Common myeloid progenitor, CD34-positive (primary cell): ENCODE results near the gene DNAH11.

ENCODE experiments used
- CTCF ChIA-PET: fragments of 350-600 bp; sonication (Branson Sonifier 250); formaldehyde crosslinking; loops from one replicate; lab custom pipeline; 2021; ENCODE audit warnings: antibody characterized with exemption; lab: Charles Lee
- POLR2A ChIA-PET: fragments of 350-600 bp; sonication (Branson Sonifier 250); formaldehyde crosslinking; loops from one replicate; lab custom pipeline; 2021; ENCODE audit warnings: antibody characterized with exemption; lab: Charles Lee
- DNase-seq, 3 donors: peaks; one replicate each; pipeline versions ENCODE4 v3.0.0 to v3.0.0-alpha.2; 2013
- H3K27ac ChIP-seq, 2 experiments: 1 replicate in 1 of 2; 2 replicates in 1 of 2; pipeline ENCODE4 v1.7.0; 2013; ENCODE audit warnings: inconsistent platforms in 2 of 2, low read length in 2 of 2, mild to moderate bottlenecking in 2 of 2, low read depth in 1 of 2, moderate library complexity in 1 of 2; ENCODE audit not compliant: severe bottlenecking in 2 of 2, insufficient read depth in 1 of 2, poor library complexity in 1 of 2
- H3K27me3 ChIP-seq, 5 experiments: replicated peaks in 2 of 5; 1 replicate in 3 of 5; 2 replicates in 2 of 5; pipeline versions ENCODE4 v1.6.1 to v1.7.0; 2013; ENCODE audit warnings: low read length in 4 of 5, mild to moderate bottlenecking in 2 of 5, moderate library complexity in 2 of 5, inconsistent platforms in 1 of 5; ENCODE audit not compliant: insufficient read depth in 5 of 5, control insufficient read depth in 4 of 5
- H3K36me3 ChIP-seq, 4 experiments: 1 replicate in 2 of 4; 2 replicates in 2 of 4; pipeline versions ENCODE4 v1.6.1 to v1.7.0; 2013; ENCODE audit warnings: low read length in 3 of 4, control low read depth in 1 of 4, mild to moderate bottlenecking in 1 of 4; ENCODE audit not compliant: control insufficient read depth in 4 of 4, insufficient read depth in 4 of 4
- H3K4me1 ChIP-seq, 4 experiments: 1 replicate in 3 of 4; 2 replicates in 1 of 4; pipeline versions ENCODE4 v1.6.1 to v1.7.1; 2013; ENCODE audit warnings: low read length in 3 of 4, mild to moderate bottlenecking in 3 of 4, control low read depth in 1 of 4, inconsistent platforms in 1 of 4, moderate library complexity in 1 of 4; ENCODE audit not compliant: control insufficient read depth in 4 of 4, insufficient read depth in 4 of 4; ENCODE audit errors: control extremely low read depth in 1 of 4
- H3K4me3 ChIP-seq, 7 experiments: 1 replicate in 4 of 7; 2 replicates in 3 of 7; pipeline versions ENCODE4 v1.5.1 to v1.7.0; 2013; ENCODE audit warnings: mild to moderate bottlenecking in 7 of 7, low read length in 6 of 7, moderate library complexity in 6 of 7, inconsistent platforms in 2 of 7, low read depth in 2 of 7, control low read depth in 1 of 7; ENCODE audit not compliant: insufficient read depth in 4 of 7, control insufficient read depth in 1 of 7; ENCODE audit errors: extremely low read depth in 1 of 7
- H3K9me3 ChIP-seq, 5 experiments: 1 replicate in 4 of 5; 2 replicates in 1 of 5; pipeline versions ENCODE4 v1.6.1 to v1.7.1; 2013; ENCODE audit warnings: low read length in 4 of 5, mild to moderate bottlenecking in 2 of 5, inconsistent platforms in 1 of 5, low read depth in 1 of 5, moderate library complexity in 1 of 5; ENCODE audit not compliant: control insufficient read depth in 4 of 5, insufficient read depth in 2 of 5; ENCODE audit errors: control extremely low read depth in 1 of 5
- WGBS: methylation state at CpG from one replicate; pipeline ENCODE4 v1.1.5; 2013; ENCODE audit not compliant: insufficient coverage; 5-methylcytosine and 5-hydroxymethylcytosine counted together

The DNAH11 gene

DNA sequence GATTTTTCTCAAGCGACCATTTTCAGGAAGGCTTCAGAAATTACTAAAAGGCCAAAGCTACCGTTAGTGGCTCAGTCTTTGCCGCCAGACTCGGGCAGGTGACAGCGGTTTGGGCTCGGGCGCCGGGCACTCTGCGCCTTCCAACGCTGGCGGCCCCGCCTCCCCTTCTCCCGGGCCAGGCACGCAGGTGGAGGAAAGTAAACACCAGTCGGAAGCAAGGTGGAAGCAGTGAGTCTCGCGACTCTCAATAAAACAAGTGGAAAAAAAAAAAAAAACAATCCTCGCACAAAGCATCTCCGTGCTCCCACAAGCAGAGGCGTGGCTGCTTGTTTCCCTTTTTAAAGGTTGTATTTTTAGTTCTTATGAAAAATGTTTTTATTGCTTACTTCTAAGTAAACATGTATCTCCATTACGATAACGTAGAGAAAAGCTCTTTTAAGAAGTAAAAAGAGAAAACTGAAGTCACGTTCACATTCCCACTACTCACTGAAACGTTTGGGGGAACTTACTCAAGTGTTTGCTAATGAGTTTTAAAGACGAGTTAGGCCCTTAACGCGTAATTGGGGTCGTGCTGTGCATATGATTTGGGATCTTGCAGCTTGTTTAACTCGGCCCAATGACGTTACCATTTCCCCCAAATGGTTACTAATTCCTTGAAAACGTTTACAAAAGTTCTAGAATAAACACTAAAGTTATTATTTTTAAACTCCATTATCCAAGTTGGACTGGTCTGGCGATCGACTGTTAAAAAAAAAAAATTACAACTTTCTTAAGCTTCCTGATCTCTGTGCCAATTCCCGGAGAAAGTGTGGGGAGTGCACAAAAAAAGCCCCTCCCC is 402.0 kb downstream of the DNAH11 start:
- DNase-seq = peak; percentile 67 to 85 (median 76)
- Histone ChIP-seq H3K4me1 (peaks cover 23 to 67% (median 47%) of the 10 kb centered on the region in 4 experiments), H3K27ac (peak overlapping the region; percentile 59 to 60), H3K36me3 (peaks cover 0 to 5% (median 0%) of the 10 kb centered on the region in 4 experiments), H3K27me3 (no peaks in the 10 kb centered on the region), H3K9me3 (no peaks in the 10 kb centered on the region), H3K4me3 (peak overlapping the region; percentile 56 to 90 (median 83))
- WGBS = under 1% methylated on average over 25 of the region's 34 CpGs
- CTCF ChIA-PET = interaction anchor here (0.7 to 2.1 kb wide), 5 partner anchors 20 to 56 kb away, joined by 3 to 7 read pairs (median 4); no protein-coding TSS in a partner anchor
- POLR2A ChIA-PET = interaction anchor here (0.6 to 1.1 kb wide), 5 partner anchors 23 to 1744 kb away, joined by 3 to 7 read pairs (median 3); partner anchors contain the start of gene SP4

DNA sequence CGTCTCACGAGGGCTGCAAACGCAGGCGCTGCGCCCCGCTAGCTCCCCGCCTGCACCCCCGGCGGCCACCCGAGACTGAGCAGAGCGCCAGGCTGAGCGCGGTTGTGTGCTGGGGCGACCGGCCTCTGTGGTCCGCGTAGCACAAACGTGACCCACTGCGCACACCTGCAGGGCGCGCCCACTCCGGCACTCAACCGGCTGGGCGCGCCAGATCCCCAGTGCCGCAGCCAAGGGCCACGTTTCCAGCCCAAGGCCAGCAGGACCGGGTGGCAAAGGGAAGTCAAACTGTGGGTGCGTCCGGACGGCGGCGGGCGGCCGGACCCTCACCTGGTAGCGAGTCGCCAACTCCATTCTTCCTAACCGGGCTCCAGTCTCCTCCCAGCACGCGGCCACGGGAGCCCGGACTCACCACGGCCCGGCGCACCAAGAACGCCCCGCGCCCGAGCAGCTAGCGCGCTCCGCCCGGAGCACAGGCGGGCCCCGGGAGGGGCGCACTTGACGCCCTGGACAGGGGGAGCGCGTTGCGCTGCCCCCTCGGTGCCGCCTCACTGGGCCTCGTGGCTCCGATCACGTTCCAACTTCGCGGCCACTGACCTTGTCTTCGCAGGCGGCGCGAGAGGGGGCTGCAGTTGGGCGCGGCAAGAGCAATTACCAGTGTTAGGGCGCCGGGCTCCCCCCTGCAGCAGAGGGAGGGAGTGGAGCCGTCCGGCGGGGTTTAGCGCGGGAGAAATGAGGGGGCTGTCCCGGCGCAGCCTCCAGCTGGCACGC is 402.8 kb downstream of the DNAH11 start, which contains the start of gene CDCA7L:
Gene CDCA7L, minus strand, starts transcription at position 446 of the 768 bp plus-strand sequence. Its CDS starts 95 bp downstream, at position 351.
- POLR2A ChIA-PET = interaction anchor here (0.7 to 1.1 kb wide), 3 partner anchors 25 to 518 kb away, joined by 3 to 4 read pairs (median 3); partner anchors contain the start of gene SP4
- WGBS = 0% methylated on average over 77 of the region's 83 CpGs

GRCh38 chr7:21946222-21946709 is 403.4 kb downstream of the DNAH11 start:
- WGBS = 49% methylated on average over 4 of the region's 8 CpGs
- Histone ChIP-seq H3K4me3 (peak overlapping the region in 6 of 7 experiments; percentile 62 to 90 (median 84)), H3K27ac (peak overlapping the region in 1 of 2 experiments; percentile 59), H3K4me1 (peaks cover 23 to 57% (median 41%) of the 10 kb centered on the region in 4 experiments), H3K9me3 (no peaks in the 10 kb centered on the region), H3K36me3 (no peaks in the 10 kb centered on the region), H3K27me3 (no peaks in the 10 kb centered on the region)
- POLR2A ChIA-PET = no interaction called here
- DNase-seq = no peak
- CTCF ChIA-PET = interaction anchor here (1.1 to 1.8 kb wide), 3 partner anchors 17 to 55 kb away, joined by 3 to 5 read pairs (median 5); no protein-coding TSS in a partner anchor

More for the DNA sequence above, 402.8 kb downstream of the DNAH11 start, which contains the start of gene CDCA7L:
- peak; percentile 79 to 91 (median 85) for DNase-seq
- CTCF ChIA-PET = interaction anchor here (0.7 to 2.1 kb wide), 7 partner anchors 17 to 55 kb away, joined by 3 to 7 read pairs (median 4); no protein-coding TSS in a partner anchor
- Histone ChIP-seq H3K27ac (peak within 1 kb of the TSS; percentile 59 to 60), H3K36me3 (no peaks in the 10 kb centered on the region), H3K4me3 (peak within 1 kb of the TSS; percentile 56 to 90 (median 83)), H3K9me3 (no peaks in the 10 kb centered on the region), H3K27me3 (no peaks in the 10 kb centered on the region), H3K4me1 (peaks cover 23 to 62% (median 45%) of the 10 kb centered on the region in 4 experiments)

GRCh38 chr7:21947056-21947455 is 404.2 kb downstream of the DNAH11 start:
- peaks cover 19 to 49% (median 34%) of the 10 kb centered on the region in 4 experiments for H3K4me1 ChIP-seq
- no peaks in the 10 kb centered on the region for H3K9me3 ChIP-seq
- no peak for DNase-seq
- ChIA-PET POLR2A (interaction anchor here (0.6 kb wide), 2 partner anchors 28 to 124 kb away, joined by 3 to 4 read pairs; no protein-coding TSS in a partner anchor), CTCF (interaction anchor here (0.6 to 1.7 kb wide), 3 partner anchors 13 to 20 kb away, joined by 3 to 5 read pairs (median 4); no protein-coding TSS in a partner anchor)
- H3K4me3 ChIP-seq = no peak overlapping the region
- WGBS = 84% methylated on average over 3 of the region's 3 CpGs
- no peak overlapping the region for H3K27ac ChIP-seq
- H3K36me3 ChIP-seq = no peaks in the 10 kb centered on the region
- no peaks in the 10 kb centered on the region for H3K27me3 ChIP-seq

DNA sequence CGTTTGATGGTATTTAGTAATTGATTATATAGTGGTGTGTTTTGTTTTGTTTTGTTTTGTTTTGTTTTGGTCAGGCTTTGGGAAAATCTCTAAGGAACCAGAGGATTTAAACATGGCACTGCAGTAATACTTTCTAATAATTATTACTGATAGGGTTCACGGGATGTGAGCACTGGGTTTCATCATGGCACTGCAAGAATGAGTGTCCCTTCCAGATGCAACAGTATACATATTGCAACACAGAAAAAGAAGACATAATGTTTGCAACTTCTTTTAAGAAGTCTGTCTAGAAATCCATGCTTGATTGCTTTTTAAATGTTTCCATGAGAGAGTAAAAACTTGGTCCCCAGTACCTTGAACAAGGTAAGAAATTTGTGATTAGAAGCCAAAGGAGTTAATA is 405.1 kb downstream of the DNAH11 start:
- H3K27ac ChIP-seq = no peak overlapping the region
- DNase-seq = no peak
- no peak overlapping the region for H3K4me3 ChIP-seq
- H3K4me1 ChIP-seq = peaks cover 15 to 40% (median 26%) of the 10 kb centered on the region in 4 experiments
- POLR2A ChIA-PET = no interaction called here
- H3K36me3 ChIP-seq = no peaks in the 10 kb centered on the region
- CTCF ChIA-PET = interaction anchor here (1.0 to 1.5 kb wide), 2 partner anchors 12 to 55 kb away, joined by 3 to 4 read pairs; no protein-coding TSS in a partner anchor
- H3K9me3 ChIP-seq = no peaks in the 10 kb centered on the region
- WGBS = 100% methylated on average over 1 of the region's 2 CpGs
- H3K27me3 ChIP-seq = no peaks in the 10 kb centered on the region

GRCh38 chr7:21948364-21948763 is 405.5 kb downstream of the DNAH11 start:
- H3K4me1 ChIP-seq = peaks cover 11 to 36% (median 23%) of the 10 kb centered on the region in 4 experiments
- H3K4me3 ChIP-seq = no peak overlapping the region
- ChIA-PET CTCF (interaction anchor here (1.0 to 2.3 kb wide), 3 partner anchors 11 to 55 kb away, joined by 3 to 8 read pairs (median 4); no protein-coding TSS in a partner anchor), POLR2A (no interaction called here)
- no peaks in the 10 kb centered on the region for H3K9me3 ChIP-seq
- H3K27me3 ChIP-seq = no peaks in the 10 kb centered on the region
- 11% methylated on average over 1 of the region's 2 CpGs for WGBS
- no peak for DNase-seq
- H3K27ac ChIP-seq = no peak overlapping the region
- H3K36me3 ChIP-seq = no peaks in the 10 kb centered on the region
